Measurements from ENCODE around the gene AOPEP. TPM values are rescaled to one million over a fixed set of nuclear protein-coding genes. Genes with fewer than 3 reads are reported as not detected.

AOPEP gene
- total and polyA plus RNA-seq, 9 of the 15 experiments (the other 6 are each of a cell fraction or from before 2014, with no cell fraction given): 4.5 to 19.3 (median 13.5) TPM

DNA sequence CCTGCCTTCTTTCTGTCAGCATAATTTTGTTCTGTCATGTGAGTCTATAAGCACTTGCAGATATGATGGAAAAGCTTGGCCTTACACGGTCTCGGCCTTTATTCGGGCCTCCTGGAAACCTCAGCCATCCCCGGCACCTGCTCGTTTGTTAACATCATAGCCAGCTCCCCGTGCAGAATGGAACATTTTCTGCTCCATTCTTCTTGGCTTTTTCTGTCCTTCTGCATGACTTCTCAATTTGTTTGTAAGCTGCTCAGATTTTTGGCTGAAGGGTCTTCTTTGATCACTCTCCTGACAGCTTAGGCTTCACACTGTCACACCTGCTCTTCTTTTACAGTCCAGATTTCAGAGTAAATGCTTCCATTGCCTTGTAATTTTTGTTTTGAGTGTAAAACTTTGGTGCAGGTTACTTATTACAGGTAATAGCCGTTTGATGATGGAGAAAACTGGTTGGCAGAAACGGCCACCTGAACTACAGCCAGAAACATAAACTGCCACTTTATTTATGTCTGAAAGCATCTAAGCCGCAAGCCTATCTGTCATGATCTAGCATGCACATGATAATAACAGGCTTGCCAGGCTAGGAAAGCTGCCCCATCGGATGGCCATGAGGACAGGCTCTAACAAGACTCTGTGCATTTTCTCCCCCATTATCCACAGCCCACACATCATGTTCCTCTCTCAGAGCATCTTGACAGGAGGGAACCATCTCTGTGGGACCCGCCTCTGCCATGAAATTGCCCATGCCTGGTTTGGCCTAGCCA is 197.0 kb downstream of the AOPEP start:
- no TSS peak for BruUV-seq (replicated peaks)
- no peaks in the 10 kb centered on the region for H3K79me2 ChIP-seq (ENCODE audit: control insufficient read depth, insufficient read depth, low read length)
- H3K36me3 ChIP-seq (ENCODE audit: control insufficient read depth, insufficient read depth, low read length): no peaks in the 10 kb centered on the region; the same call in 2 of the 3 replicates
- H2AFZ ChIP-seq (ENCODE audit: low read depth, low read length): no peak overlapping the region
- CTCF ChIA-PET (ENCODE audit: low intra/inter-chr PET ratio): no interaction called here
- H3K9ac ChIP-seq (ENCODE audit: insufficient read depth in 1 of 2, low read depth in 2 of 2, low read length in 2 of 2): no peak overlapping the region
- no peak overlapping the region for H3K4me3 ChIP-seq
- 34% methylated on average over 11 of the region's 11 CpGs for WGBS (ENCODE audit: insufficient coverage, low coverage, missing lambda C conversion rate)
- H3K4me2 ChIP-seq (ENCODE audit: insufficient read depth, low read length): no peak overlapping the region
- peaks cover 3% of the 10 kb centered on the region for H3K9me1 ChIP-seq (ENCODE audit: control insufficient read depth, insufficient read depth, low read length)
- H3K27ac ChIP-seq (ENCODE audit: extremely low read depth, low read depth, low read length): no peak overlapping the region
- TF ChIP-seq SIN3A (IDR thresholded peaks at IDR 0.05; ENCODE audit: borderline replicate concordance in 2 of 2, control insufficient read depth in 1 of 2, low read depth in 2 of 2, low read length in 2 of 2) (no peak), ZNF444 (CRISPR knock-in tag; IDR thresholded peaks at IDR 0.05) (no peak), CTBP1 (IDR thresholded peaks at IDR 0.05; ENCODE audit: borderline replicate concordance) (no peak), CREB3 (tag; conservative IDR thresholded peaks at IDR 0.05; ENCODE audit: low read depth) (no peak), HMBOX1 (IDR thresholded peaks at IDR 0.05) (no peak), BMI1 (IDR thresholded peaks at IDR 0.05; ENCODE audit: low read length) (no peak), ZNF695 (CRISPR knock-in tag; IDR thresholded peaks at IDR 0.05) (no peak), ARID2 (IDR thresholded peaks at IDR 0.05) (no peak), HOMEZ (CRISPR knock-in tag; IDR thresholded peaks at IDR 0.05) (no peak), PHB2 (IDR thresholded peaks at IDR 0.05; ENCODE audit: low read depth) (no peak), ESRRA (IDR thresholded peaks at IDR 0.05; ENCODE audit: borderline replicate concordance, low read depth) (no peak), MYC (IDR thresholded peaks at IDR 0.05; ENCODE audit: low read depth, low read length) (no peak), MYC (CRISPR knock-in tag; IDR thresholded peaks at IDR 0.05; ENCODE audit: borderline replicate concordance, low read depth) (no peak), NONO (IDR thresholded peaks at IDR 0.05; ENCODE audit: low read depth in 2 of 2, low read length in 1 of 2) (no peak), SIN3B (IDR thresholded peaks at IDR 0.05; ENCODE audit: low read depth) (no peak), ATF4 (CRISPR knock-in tag; IDR thresholded peaks at IDR 0.05) (no peak), NFE2L1 (tag; IDR thresholded peaks at IDR 0.05; ENCODE audit: borderline replicate concordance, low read depth) (no peak), MEIS2 (IDR thresholded peaks at IDR 0.05; ENCODE audit: partially characterized antibody) (no peak)
- no peak for DNase-seq (ENCODE audit: extremely low read depth in 1 of 4, low spot score in 3 of 4)
- no peaks in the 10 kb centered on the region for H3K9me3 ChIP-seq (replicated peaks; ENCODE audit: control insufficient read depth, insufficient read depth, low read depth, low read length)
- intact Hi-C loops (cut with micrococcal nuclease): no loop called here
- ATAC-seq: no peak
- peaks cover 7% of the 10 kb centered on the region for H4K20me1 ChIP-seq (replicated peaks; ENCODE audit: control insufficient read depth, insufficient read depth, low read length)
- in situ Hi-C loops (cut with MboI): no loop called here
- no peak for FAIRE-seq
- H3K27me3 ChIP-seq (ENCODE audit: control insufficient read depth in 2 of 2, insufficient read depth in 2 of 2, low read length in 2 of 2): no peaks in the 10 kb centered on the region; a peak in 1 of 5 replicates
- H3K4me1 ChIP-seq (replicated peaks in 1 of 2; ENCODE audit: control insufficient read depth in 2 of 2, insufficient read depth in 2 of 2, low read length in 2 of 2): peaks cover 6 to 19% of the 10 kb centered on the region in 2 experiments
- POLR2A ChIA-PET: interaction anchor here (0.7 kb wide), 1 partner anchor 155 kb away, joined by 3 read pairs; no protein-coding TSS in a partner anchor

Measured in K562 (cell line).